BLaER1 treated with 17β-estradiol and CSF1 and Interleukin-3, amounts not matched to agents 10 nM and 100 nM (cell line): Measurements from ENCODE around the gene STAB2.

ENCODE experiments used
- H3K27ac ChIP-seq, 11 experiments: shearing (Covaris generic); formaldehyde crosslinking; 2 replicates each; pipeline ENCODE4 v1.8.1; 2022
- H3K27me3 ChIP-seq, 11 experiments: shearing (Covaris generic); formaldehyde crosslinking; 2 replicates each; pipeline ENCODE4 v1.8.1; 2022
- H3K36me3 ChIP-seq, 11 experiments: shearing (Covaris generic); formaldehyde crosslinking; 2 replicates each; pipeline ENCODE4 v1.8.1; 2022
- H3K4me1 ChIP-seq, 10 experiments: shearing (Covaris generic); formaldehyde crosslinking; 2 replicates each; pipeline ENCODE4 v1.8.1; 2022
- H3K4me2 ChIP-seq, 11 experiments: shearing (Covaris generic); formaldehyde crosslinking; 2 replicates each; pipeline ENCODE4 v1.8.1; 2022
- H3K4me3 ChIP-seq, 10 experiments: shearing (Covaris generic); formaldehyde crosslinking; 2 replicates each; pipeline ENCODE4 v1.8.1; 2022
- H3K9ac ChIP-seq, 11 experiments: shearing (Covaris generic); formaldehyde crosslinking; 2 replicates each; pipeline ENCODE4 v1.8.1; 2022
- H3K9me3 ChIP-seq, 11 experiments: shearing (Covaris generic); formaldehyde crosslinking; replicated peaks in 1 of 11; 2 replicates each; pipeline ENCODE4 v1.8.1; 2022
- H4K20me1 ChIP-seq, 11 experiments: shearing (Covaris generic); formaldehyde crosslinking; 2 replicates each; pipeline ENCODE4 v1.8.1; 2022
- Cebpa-rat ChIP-seq, 11 experiments: shearing (Covaris generic); IDR thresholded peaks; 2 replicates each; pipeline ENCODE4 v1.8.1; 2022

The STAB2 gene

GRCh38 chr12:103677905-103678304 lies 90.8 kb downstream of the STAB2 start:
- Histone ChIP-seq H4K20me1 (no peaks in the 10 kb centered on the region), H3K4me3 (no peak overlapping the region), H3K4me1 (peaks cover 0 to 5% (median 0%) of the 10 kb centered on the region in 10 experiments; a peak in 1 of 20 replicates), H3K9ac (no peak overlapping the region), H3K4me2 (no peak overlapping the region), H3K36me3 (no peaks in the 10 kb centered on the region), H3K27me3 (no peaks in the 10 kb centered on the region), H3K27ac (no peak overlapping the region), H3K9me3 (no peaks in the 10 kb centered on the region)
- TF ChIP-seq Cebpa-rat (IDR thresholded peaks at IDR 0.05): no peak

DNA sequence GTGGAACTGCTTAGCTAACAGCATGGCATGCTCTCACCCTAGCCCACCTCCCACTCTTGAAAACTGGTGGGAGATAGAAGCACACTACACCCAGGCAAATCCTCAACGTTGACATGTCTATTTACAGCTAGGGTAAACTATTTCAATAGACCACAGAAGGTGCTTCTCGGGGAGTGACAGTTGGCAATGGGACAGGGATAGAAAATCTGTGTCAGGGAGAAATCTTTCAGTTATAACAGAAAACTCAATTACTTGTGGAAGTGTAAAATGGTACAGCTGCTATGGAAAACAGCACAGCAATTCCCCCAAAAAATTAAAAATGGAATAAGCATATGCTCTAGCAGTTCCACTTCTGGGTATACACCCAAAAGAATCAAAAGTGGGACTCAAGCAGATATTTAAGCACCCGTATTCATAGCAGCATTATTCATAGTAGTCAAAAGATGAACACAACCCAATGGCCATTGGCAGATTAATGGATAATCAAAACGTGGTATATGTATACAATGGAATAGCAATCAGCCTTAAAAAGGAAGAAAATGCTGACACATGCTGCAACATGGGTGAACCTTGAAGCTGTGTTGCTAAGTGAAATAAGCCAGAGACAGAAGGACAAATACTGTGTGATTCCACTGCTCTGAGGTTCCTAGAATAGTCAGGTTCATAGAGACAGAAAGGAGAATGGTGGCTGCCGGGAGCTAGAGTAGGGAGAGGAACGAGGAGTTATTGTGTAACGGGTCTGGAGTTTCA lies 92.5 kb downstream of the STAB2 start:
- no peaks in the 10 kb centered on the region for H3K27me3 ChIP-seq
- no peak for TF ChIP-seq Cebpa-rat (IDR thresholded peaks at IDR 0.05)

DNA sequence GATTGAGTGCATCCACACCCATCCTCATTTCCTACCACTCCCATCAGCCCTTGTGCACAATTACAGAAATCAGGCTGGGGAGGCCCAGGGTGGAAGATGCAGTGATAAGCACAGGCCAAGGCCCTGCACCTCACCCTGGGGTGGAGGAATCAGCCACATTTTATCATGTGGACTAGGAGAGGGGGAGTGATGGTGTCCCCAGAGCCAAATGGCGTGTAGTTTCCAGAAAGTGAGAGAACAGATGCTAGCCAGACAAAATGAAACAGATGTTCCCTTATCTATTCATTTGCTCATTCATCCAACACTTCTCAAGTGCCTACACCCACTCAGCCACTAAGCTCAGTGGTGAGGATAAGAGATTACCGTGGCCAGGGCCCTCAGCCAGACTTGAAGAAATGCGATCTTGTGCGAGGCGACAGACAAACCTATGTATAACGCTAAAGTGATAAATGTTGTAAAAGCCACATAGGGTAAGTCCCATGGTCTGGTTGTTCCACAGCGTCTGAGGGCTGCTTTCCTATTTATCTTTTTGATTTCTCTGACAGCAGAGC lies 93.6 kb downstream of the STAB2 start:
- Histone ChIP-seq H3K9me3 (no peaks in the 10 kb centered on the region), H3K4me3 (no peak overlapping the region), H3K36me3 (no peaks in the 10 kb centered on the region), H3K9ac (no peak overlapping the region), H4K20me1 (no peaks in the 10 kb centered on the region), H3K27me3 (no peaks in the 10 kb centered on the region), H3K4me2 (no peak overlapping the region), H3K27ac (no peak overlapping the region), H3K4me1 (peaks cover 0 to 5% (median 0%) of the 10 kb centered on the region in 10 experiments; a peak in 1 of 20 replicates)
- no peak for TF ChIP-seq Cebpa-rat (IDR thresholded peaks at IDR 0.05)

More for the DNA sequence above, 92.5 kb downstream of the STAB2 start:
- no peak overlapping the region for H3K4me2 ChIP-seq
- no peaks in the 10 kb centered on the region for H4K20me1 ChIP-seq
- H3K27ac ChIP-seq: no peak overlapping the region
- peaks cover 0 to 5% (median 0%) of the 10 kb centered on the region in 10 experiments; a peak in 1 of 20 replicates for H3K4me1 ChIP-seq
- no peak overlapping the region for H3K4me3 ChIP-seq
- H3K36me3 ChIP-seq: no peaks in the 10 kb centered on the region
- no peaks in the 10 kb centered on the region for H3K9me3 ChIP-seq
- no peak overlapping the region for H3K9ac ChIP-seq

DNA sequence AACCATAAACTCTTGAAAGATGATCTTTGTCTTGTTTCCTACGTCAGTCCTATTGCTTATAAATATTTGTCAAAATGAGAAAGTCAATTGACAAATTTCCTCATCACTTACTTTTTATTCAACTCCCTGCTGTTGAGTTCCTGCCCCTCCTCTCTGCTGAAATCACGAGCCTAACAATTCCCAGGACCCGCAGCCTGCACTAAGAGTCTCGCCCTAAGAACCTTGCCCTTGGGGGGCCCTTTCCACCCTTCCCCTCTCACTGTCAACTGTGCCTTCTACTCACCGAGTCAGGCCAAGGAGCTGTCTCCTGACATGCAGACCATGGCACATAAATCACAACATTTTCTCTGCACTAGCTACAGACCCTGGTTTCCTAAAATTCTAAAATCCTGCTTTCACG lies 99.0 kb downstream of the STAB2 start:
- no peak overlapping the region for H3K4me2 ChIP-seq
- no peak overlapping the region for H3K9ac ChIP-seq
- H3K9me3 ChIP-seq: no peaks in the 10 kb centered on the region
- H3K4me1 ChIP-seq: 0 out of 20 replicates have a peak, but pooled peaks cover 0 to 6% (median 0%) of the 10 kb centered on the region in 10 experiments
- no peaks in the 10 kb centered on the region for H4K20me1 ChIP-seq
- no peak for TF ChIP-seq Cebpa-rat (IDR thresholded peaks at IDR 0.05)
- H3K4me3 ChIP-seq: no peak overlapping the region
- no peaks in the 10 kb centered on the region for H3K36me3 ChIP-seq
- H3K27me3 ChIP-seq: no peaks in the 10 kb centered on the region
- no peak overlapping the region for H3K27ac ChIP-seq

GRCh38 chr12:103687253-103687652 lies 100.2 kb downstream of the STAB2 start:
- H3K36me3 ChIP-seq: no peaks in the 10 kb centered on the region
- H3K4me1 ChIP-seq: 0 out of 20 replicates have a peak, but pooled peaks cover 0 to 6% (median 0%) of the 10 kb centered on the region in 10 experiments
- H4K20me1 ChIP-seq: no peaks in the 10 kb centered on the region
- no peak overlapping the region for H3K4me2 ChIP-seq
- no peak overlapping the region for H3K27ac ChIP-seq
- no peak overlapping the region for H3K4me3 ChIP-seq
- H3K27me3 ChIP-seq: no peaks in the 10 kb centered on the region
- no peaks in the 10 kb centered on the region for H3K9me3 ChIP-seq
- TF ChIP-seq Cebpa-rat (IDR thresholded peaks at IDR 0.05): no peak
- H3K9ac ChIP-seq: no peak overlapping the region

- H4K20me1 ChIP-seq: no peaks in the 10 kb centered on the region
- TF ChIP-seq Cebpa-rat (IDR thresholded peaks at IDR 0.05): no peak
- H3K4me3 ChIP-seq: no peak overlapping the region
- no peak overlapping the region for H3K4me2 ChIP-seq
- 0 out of 20 replicates have a peak, but pooled peaks cover 0 to 6% (median 0%) of the 10 kb centered on the region in 10 experiments for H3K4me1 ChIP-seq
- H3K27ac ChIP-seq: no peak overlapping the region
- no peaks in the 10 kb centered on the region for H3K27me3 ChIP-seq
- no peaks in the 10 kb centered on the region for H3K9me3 ChIP-seq
- no peak overlapping the region for H3K9ac ChIP-seq
- no peaks in the 10 kb centered on the region for H3K36me3 ChIP-seq
These were observed 101.4 kb downstream of the STAB2 start for GRCh38 chr12:103688376-103689063.

DNA sequence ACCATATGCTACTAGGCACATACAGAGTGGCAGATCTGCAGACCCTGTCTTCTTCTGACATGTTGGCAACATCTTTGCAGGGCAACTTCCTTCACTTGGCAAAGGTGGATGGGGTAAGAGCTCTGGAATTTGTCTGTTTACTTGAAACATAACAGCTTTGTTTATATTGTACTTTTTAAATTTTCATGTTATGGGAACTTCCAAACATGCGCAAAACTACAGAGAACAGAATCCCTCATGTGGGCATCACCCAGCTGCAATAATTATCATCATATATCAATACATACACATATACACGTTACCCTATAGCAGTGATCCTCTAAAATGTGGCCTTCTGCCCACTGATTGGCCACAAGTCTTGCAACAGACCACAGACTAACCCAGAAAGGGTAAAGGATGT lies 103.4 kb downstream of the STAB2 start:
- Histone ChIP-seq H3K4me1 (0 out of 20 replicates have a peak, but pooled peaks cover 0 to 6% (median 0%) of the 10 kb centered on the region in 10 experiments), H3K36me3 (no peaks in the 10 kb centered on the region), H3K4me2 (no peak overlapping the region), H3K9ac (no peak overlapping the region), H3K27me3 (no peaks in the 10 kb centered on the region), H3K27ac (no peak overlapping the region), H3K4me3 (no peak overlapping the region), H3K9me3 (no peaks in the 10 kb centered on the region), H4K20me1 (no peaks in the 10 kb centered on the region)
- TF ChIP-seq Cebpa-rat (IDR thresholded peaks at IDR 0.05): no peak

GRCh38 chr12:103691063-103691462 lies 104.0 kb downstream of the STAB2 start:
- Histone ChIP-seq H3K27ac (no peak overlapping the region), H3K4me1 (peaks cover 0 to 6% (median 3%) of the 10 kb centered on the region in 10 experiments; a peak in 10 of 20 replicates), H3K4me2 (no peak overlapping the region), H3K4me3 (no peak overlapping the region), H3K36me3 (no peaks in the 10 kb centered on the region), H3K9ac (no peak overlapping the region), H3K27me3 (no peaks in the 10 kb centered on the region), H4K20me1 (no peaks in the 10 kb centered on the region), H3K9me3 (no peaks in the 10 kb centered on the region)
- TF ChIP-seq Cebpa-rat (IDR thresholded peaks at IDR 0.05): no peak

DNA sequence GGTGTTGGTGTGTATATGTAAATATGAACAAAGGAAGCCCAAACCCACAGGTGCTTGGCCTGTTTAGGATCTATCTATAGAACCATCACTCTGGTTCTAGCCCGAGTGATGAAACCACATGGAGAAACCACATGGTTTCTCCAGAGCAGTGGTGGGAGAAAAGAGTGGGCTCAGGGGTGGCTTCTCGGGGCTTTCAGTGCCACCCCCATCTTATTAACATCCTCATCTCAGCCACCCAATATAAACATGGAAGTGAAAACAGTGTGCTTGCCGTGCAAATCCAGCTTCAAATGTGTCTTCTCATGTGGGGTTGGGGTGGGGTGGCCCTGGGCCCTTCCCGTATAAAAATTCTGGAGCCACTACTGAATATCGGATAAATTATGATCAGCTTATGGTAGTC lies 109.0 kb downstream of the STAB2 start:
- Histone ChIP-seq H3K27me3 (no peaks in the 10 kb centered on the region), H4K20me1 (no peaks in the 10 kb centered on the region; a peak in 1 of 22 replicates), H3K9me3 (no peaks in the 10 kb centered on the region), H3K36me3 (no peaks in the 10 kb centered on the region), H3K4me3 (no peak overlapping the region), H3K4me2 (peak overlapping the region in 6 of 11 experiments; percentile 10 to 57 (median 32); a peak in 12 of 22 replicates), H3K9ac (no peak overlapping the region), H3K4me1 (peaks cover 5 to 22% (median 10%) of the 10 kb centered on the region in 10 experiments; a peak in 15 of 20 replicates), H3K27ac (no peak overlapping the region)
- no peak for TF ChIP-seq Cebpa-rat (IDR thresholded peaks at IDR 0.05)
